Transverse colon (tissue), 4 donors: Measurements from ENCODE around the gene HIVEP3. TPM values are rescaled to one million over a fixed set of nuclear protein-coding genes. Genes with fewer than 3 reads are reported as not detected.

Source experiments
- DNase-seq: peaks from one replicate; pipeline ENCODE4 v3.0.0-alpha.2; 2019
- H3K27ac ChIP-seq, 4 donors: fragments of 200-600 bp; sonication (generic); 2 replicates each; pipeline ENCODE4 v1.5.1; 2016 to 2018; ENCODE audit warnings: inconsistent platforms in 4 of 4
- H3K27me3 ChIP-seq: fragments of 200-600 bp; sonication (generic); 2 replicates; pipeline ENCODE4 v1.5.1; 2017; ENCODE audit warnings: inconsistent platforms
- H3K36me3 ChIP-seq, 4 donors: fragments of 200-600 bp; sonication (generic); 2 replicates each; pipeline ENCODE4 v1.5.1; 2017 to 2019; ENCODE audit warnings: inconsistent platforms in 4 of 4
- H3K4me1 ChIP-seq, 4 donors: fragments of 200-600 bp; sonication (generic); 2 replicates each; pipeline ENCODE4 v1.5.1; 2017 to 2020; ENCODE audit warnings: inconsistent platforms in 4 of 4
- H3K4me3 ChIP-seq, 4 donors: fragments of 200-600 bp; sonication (generic); 1 replicate in 1 of 4; 2 replicates in 3 of 4; pipeline versions ENCODE4 v1.5.1 to v1.6.1; 2017 to 2019; ENCODE audit warnings: inconsistent platforms in 4 of 4
- H3K9me3 ChIP-seq, 2 donors: fragments of 200-600 bp; sonication (generic); 2 replicates each; pipeline ENCODE4 v1.5.1; 2017 to 2019; ENCODE audit warnings: inconsistent platforms in 2 of 2
- CTCF ChIP-seq, 5 experiments: fragments of 200-600 bp in 3 of 5; fragments of 450-650 bp in 2 of 5; sonication (generic) in 3 of 5; IDR thresholded peaks; 1 replicate in 2 of 5; 2 replicates in 3 of 5; pipeline ENCODE4 v1.5.1; 2016 to 2017; ENCODE audit warnings: antibody characterized with exemption in 5 of 5, inconsistent platforms in 3 of 5, mild to moderate bottlenecking in 2 of 5, moderate library complexity in 1 of 5
- EP300 ChIP-seq: sonication (generic); formaldehyde crosslinking; IDR thresholded peaks from one replicate; pipeline ENCODE4 v1.6.1; 2017; ENCODE audit warnings: antibody characterized with exemption, low read depth
- POLR2A ChIP-seq: fragments of 450-650 bp; IDR thresholded peaks from one replicate; pipeline ENCODE4 v1.6.1; 2016; ENCODE audit warnings: antibody characterized with exemption, mild to moderate bottlenecking, moderate library complexity
- POLR2AphosphoS5 ChIP-seq, 3 donors: sonication (generic); formaldehyde crosslinking; IDR thresholded peaks; one replicate each; pipeline ENCODE4 v1.6.1; 2016; ENCODE audit warnings: antibody characterized with exemption in 3 of 3
- WGBS, 2 donors: methylation state at CpG; one replicate each; pipeline ENCODE4 v1.1.5; 2018; ENCODE audit warnings: low coverage in 1 of 2; 5-methylcytosine and 5-hydroxymethylcytosine counted together
- in situ Hi-C, 4 donors: fragments of 200-750 bp; cut with MboI; loops; one replicate each; pipeline versions ENCODE4 v1.15.0 to v1.15.1; 2017; ENCODE audit warnings: low sequenced_read_pairs in 3 of 4, low pct_ligation_motif_present in 1 of 4, low pct_unique_long_range_greater_than_20kb in 1 of 4
- intact Hi-C: fragments of 100-400 bp; cut with DNase I; formaldehyde crosslinking; loops from one replicate; pipeline ENCODE4 v1.15.1; 2023; ENCODE audit warnings: low total_unique reads
- total RNA-seq, 4 donors: library from RNA; depleted of rRNA; stranded (reverse); fragments of >200 nt; gene quantifications; one replicate each; pipeline ENCODE4 v1.1.0, GENCODE V29; 2016

The HIVEP3 gene
- total RNA-seq, 4 donors from 2014 or later = 3.7 to 15.0 (median 5.2) TPM

GRCh38 chr1:41791667-41792484 is 126.8 kb downstream of the HIVEP3 start:
- no peak for DNase-seq
- Histone ChIP-seq H3K36me3 (no peaks in the 10 kb centered on the region), H3K9me3 (no peaks in the 10 kb centered on the region), H3K4me1 (no peaks in the 10 kb centered on the region), H3K4me3 (no peak overlapping the region), H3K27me3 (no peaks in the 10 kb centered on the region), H3K27ac (no peak overlapping the region)
- intact Hi-C loops (no loop called here), in situ Hi-C loops (no loop called here)
- TF ChIP-seq POLR2A (no peak), POLR2AphosphoS5 (IDR thresholded peaks at IDR 0.05) (no peak), CTCF (IDR thresholded peaks at IDR 0.05) (no peak), EP300 (no peak)
- WGBS, 2 donors = 73 to 94% methylated on average over 4 to 5 of the region's 5 CpGs

- H3K27me3 ChIP-seq = no peaks in the 10 kb centered on the region
- DNase-seq = no peak
- in situ Hi-C loops = no loop called here
- H3K27ac ChIP-seq = no peak overlapping the region
- no peak for TF ChIP-seq POLR2A
- no peak for TF ChIP-seq POLR2AphosphoS5 (IDR thresholded peaks at IDR 0.05)
- no peak for TF ChIP-seq CTCF (IDR thresholded peaks at IDR 0.05)
- TF ChIP-seq EP300 = no peak
- H3K4me1 ChIP-seq = no peaks in the 10 kb centered on the region
- intact Hi-C loops = no loop called here
- WGBS, 2 donors = 42 to 63% methylated on average over 4 of the region's 4 CpGs
- H3K4me3 ChIP-seq = no peak overlapping the region
- no peaks in the 10 kb centered on the region for H3K9me3 ChIP-seq
- H3K36me3 ChIP-seq = no peaks in the 10 kb centered on the region
Observed at GRCh38 chr1:41790351-41790750, 128.4 kb downstream of the HIVEP3 start.

- Histone ChIP-seq H3K9me3 (no peaks in the 10 kb centered on the region), H3K4me3 (no peak overlapping the region), H3K36me3 (no peaks in the 10 kb centered on the region), H3K4me1 (no peaks in the 10 kb centered on the region), H3K27me3 (no peaks in the 10 kb centered on the region), H3K27ac (no peak overlapping the region)
- WGBS, 2 donors = 75 to 80% methylated on average over 1 to 3 of the region's 3 CpGs
- intact Hi-C loops (no loop called here), in situ Hi-C loops (no loop called here)
- DNase-seq = no peak
- no peak for TF ChIP-seq CTCF (IDR thresholded peaks at IDR 0.05)
- TF ChIP-seq POLR2AphosphoS5 (IDR thresholded peaks at IDR 0.05) = no peak
- TF ChIP-seq EP300 = no peak
- no peak for TF ChIP-seq POLR2A
Observed at GRCh38 chr1:41789661-41790330, 128.9 kb downstream of the HIVEP3 start.

GRCh38 chr1:41788427-41788826 is 130.3 kb downstream of the HIVEP3 start:
- no peaks in the 10 kb centered on the region for H3K27me3 ChIP-seq
- in situ Hi-C loops (no loop called here), intact Hi-C loops (no loop called here)
- H3K9me3 ChIP-seq = no peaks in the 10 kb centered on the region
- 84% methylated on average over 3 of the region's 3 CpGs; no CpG with 5 or more reads in 1 of the 2 donors for WGBS, 2 donors
- no peak overlapping the region for H3K4me3 ChIP-seq
- no peaks in the 10 kb centered on the region for H3K36me3 ChIP-seq
- no peaks in the 10 kb centered on the region for H3K4me1 ChIP-seq
- no peak for TF ChIP-seq CTCF (IDR thresholded peaks at IDR 0.05)
- TF ChIP-seq EP300 = no peak
- no peak for TF ChIP-seq POLR2AphosphoS5 (IDR thresholded peaks at IDR 0.05)
- H3K27ac ChIP-seq = no peak overlapping the region
- DNase-seq = no peak
